PC-9 (cell line): Measurements from ENCODE around the gene METTL17. TPM values are rescaled to one million over a fixed set of nuclear protein-coding genes. Genes with fewer than 3 reads are reported as not detected.

ENCODE experiments used
- BruUV-seq: library from RNA; stranded (reverse); fragments of 400-500 nt; replicated peaks from 2 replicates; lab custom pipeline; 2021; lab: Mats Ljungman, UMichigan
- CTCF ChIA-PET: fragments of 300-600 bp; sonication (Branson Sonifier 250); formaldehyde crosslinking; loops from one replicate; lab custom pipeline; 2022; ENCODE audit warnings: antibody characterized with exemption; lab: Charles Lee
- POLR2A ChIA-PET: fragments of 300-600 bp; sonication (Branson Sonifier 250); formaldehyde crosslinking; loops from one replicate; lab custom pipeline; 2022; ENCODE audit warnings: antibody characterized with exemption; ENCODE audit not compliant: unreplicated experiment; lab: Charles Lee
- DNase-seq, 2 experiments: peaks; one replicate each; pipeline versions ENCODE4 v3.0.0 to v3.0.0-alpha.2; 2015 to 2022; ENCODE audit warnings: mixed read lengths in 1 of 2
- H2AFZ ChIP-seq: fragments of 200-600 bp; sonication (generic); 2 replicates; pipeline ENCODE4 v1.8.1; 2017; ENCODE audit warnings: antibody characterized with exemption
- H3F3A ChIP-seq: fragments of 200-600 bp; sonication (generic); 2 replicates; pipeline ENCODE4 v1.8.1; 2017; ENCODE audit warnings: antibody characterized with exemption, mild to moderate bottlenecking, low read depth; ENCODE audit not compliant: insufficient read depth
- H3K27ac ChIP-seq: fragments of 200-600 bp; sonication (generic); 2 replicates; pipeline ENCODE4 v1.6.1; 2016; ENCODE audit warnings: mixed run types
- H3K27me3 ChIP-seq: fragments of 200-600 bp; sonication (generic); 2 replicates; pipeline ENCODE4 v1.6.1; 2016; ENCODE audit warnings: low read depth, mixed run types; ENCODE audit not compliant: insufficient read depth
- H3K36me3 ChIP-seq: fragments of 200-600 bp; sonication (generic); 2 replicates; pipeline ENCODE4 v1.6.1; 2016; ENCODE audit warnings: low read depth, mixed run types
- H3K4me1 ChIP-seq: fragments of 200-600 bp; sonication (generic); replicated peaks from 2 replicates; pipeline ENCODE4 v1.6.1; 2016; ENCODE audit warnings: mixed run types; ENCODE audit not compliant: insufficient read depth
- H3K4me2 ChIP-seq: fragments of 200-600 bp; sonication (generic); 2 replicates; pipeline ENCODE4 v1.6.1; 2017; ENCODE audit warnings: mixed run types
- H3K4me3 ChIP-seq: fragments of 200-600 bp; sonication (generic); 2 replicates; pipeline ENCODE4 v1.6.1; 2016; ENCODE audit warnings: mixed run types
- H3K79me2 ChIP-seq: fragments of 200-600 bp; sonication (generic); 2 replicates; pipeline ENCODE4 v1.6.1; 2017; ENCODE audit warnings: low read depth, mixed run types
- H3K9me2 ChIP-seq: fragments of 200-600 bp; sonication (generic); 2 replicates; pipeline ENCODE4 v1.8.1; 2017; ENCODE audit warnings: mild to moderate bottlenecking; ENCODE audit not compliant: insufficient read depth
- H3K9me3 ChIP-seq: fragments of 200-600 bp; sonication (generic); 2 replicates; pipeline ENCODE4 v1.8.1; 2016; ENCODE audit warnings: low read depth; ENCODE audit not compliant: insufficient read depth
- H4K20me1 ChIP-seq: fragments of 200-600 bp; sonication (generic); 2 replicates; pipeline ENCODE4 v1.8.1; 2017; ENCODE audit not compliant: insufficient read depth
- EZH2 ChIP-seq: fragments of 200-600 bp; sonication (generic); IDR thresholded peaks from 2 replicates; pipeline ENCODE4 v1.8.0; 2017; ENCODE audit warnings: antibody characterized with exemption, low read depth
- intact Hi-C: fragments of 100-400 bp; cut with micrococcal nuclease; formaldehyde crosslinking; loops from one replicate; pipeline ENCODE4 v1.10.0; 2022; ENCODE audit not compliant: unreplicated experiment
- total RNA-seq: library from RNA; stranded (reverse); gene quantifications from 2 replicates; pipeline ENCODE4 v1.2.3, GENCODE V29; 2021
- TF ChIP-seq, protein P1 (sequence below): fragments of 200-600 bp; sonication (generic); conservative IDR thresholded peaks from 2 replicates; pipeline ENCODE4 v1.6.1; 2017; ENCODE audit warnings: mixed run types, antibody characterized with exemption, mild to moderate bottlenecking, moderate library complexity

Gene METTL17
- total RNA-seq, 1 experiment from 2014 or later: 51.2 TPM

DNA sequence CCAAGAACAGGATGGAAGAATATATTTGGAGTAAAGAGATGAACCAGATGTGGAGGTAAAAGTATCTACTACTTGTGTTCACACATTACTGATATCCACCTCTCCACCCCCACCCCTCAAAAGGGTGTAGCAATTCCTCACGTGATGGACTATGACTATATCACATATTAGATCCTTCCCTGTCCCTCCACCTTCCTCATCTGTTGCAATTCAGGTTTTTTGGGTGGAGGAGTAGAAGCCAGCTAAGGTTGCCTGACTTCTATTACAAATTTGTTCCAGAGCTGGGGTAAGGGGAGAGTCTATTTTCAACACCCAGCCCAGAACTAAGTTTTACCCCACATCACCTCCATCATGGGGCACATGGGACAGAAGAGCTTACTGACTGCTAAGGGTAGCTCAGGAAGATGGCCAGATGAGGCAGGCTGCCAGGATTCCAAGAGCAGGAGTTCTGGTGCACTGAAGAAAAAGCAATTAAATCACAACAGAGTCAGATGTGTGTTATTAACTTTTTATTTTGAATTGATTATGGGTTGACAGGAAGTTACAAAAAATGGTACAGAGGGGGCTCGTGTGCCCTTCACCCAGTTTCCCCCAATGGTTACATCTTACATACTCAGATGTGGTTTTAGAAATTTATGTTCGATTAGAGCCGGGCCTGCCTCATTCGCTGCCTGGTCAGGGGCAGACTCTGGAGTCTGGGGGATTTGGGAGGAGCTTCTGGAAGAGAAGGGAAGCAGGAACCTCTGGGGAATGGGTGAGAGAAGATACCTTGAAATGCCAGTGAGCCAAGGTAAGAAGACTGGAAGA lies 42.7 kb downstream of the METTL17 start:
- Histone ChIP-seq H3K9me2 (no peaks in the 10 kb centered on the region), H3K36me3 (no peaks in the 10 kb centered on the region), H3K4me2 (no peak overlapping the region), H3K4me1 (no peaks in the 10 kb centered on the region), H3K27ac (no peak overlapping the region), H3K79me2 (no peaks in the 10 kb centered on the region), H3K27me3 (no peaks in the 10 kb centered on the region; the same call in 1 of the 2 replicates), H3F3A (no peaks in the 10 kb centered on the region), H3K9me3 (no peaks in the 10 kb centered on the region), H2AFZ (no peak overlapping the region), H4K20me1 (no peaks in the 10 kb centered on the region), H3K4me3 (no peak overlapping the region)
- CTCF ChIA-PET: no interaction called here
- TF ChIP-seq, protein P1, sequence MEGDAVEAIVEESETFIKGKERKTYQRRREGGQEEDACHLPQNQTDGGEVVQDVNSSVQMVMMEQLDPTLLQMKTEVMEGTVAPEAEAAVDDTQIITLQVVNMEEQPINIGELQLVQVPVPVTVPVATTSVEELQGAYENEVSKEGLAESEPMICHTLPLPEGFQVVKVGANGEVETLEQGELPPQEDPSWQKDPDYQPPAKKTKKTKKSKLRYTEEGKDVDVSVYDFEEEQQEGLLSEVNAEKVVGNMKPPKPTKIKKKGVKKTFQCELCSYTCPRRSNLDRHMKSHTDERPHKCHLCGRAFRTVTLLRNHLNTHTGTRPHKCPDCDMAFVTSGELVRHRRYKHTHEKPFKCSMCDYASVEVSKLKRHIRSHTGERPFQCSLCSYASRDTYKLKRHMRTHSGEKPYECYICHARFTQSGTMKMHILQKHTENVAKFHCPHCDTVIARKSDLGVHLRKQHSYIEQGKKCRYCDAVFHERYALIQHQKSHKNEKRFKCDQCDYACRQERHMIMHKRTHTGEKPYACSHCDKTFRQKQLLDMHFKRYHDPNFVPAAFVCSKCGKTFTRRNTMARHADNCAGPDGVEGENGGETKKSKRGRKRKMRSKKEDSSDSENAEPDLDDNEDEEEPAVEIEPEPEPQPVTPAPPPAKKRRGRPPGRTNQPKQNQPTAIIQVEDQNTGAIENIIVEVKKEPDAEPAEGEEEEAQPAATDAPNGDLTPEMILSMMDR: no peak
- TF ChIP-seq EZH2: no peak
- POLR2A ChIA-PET: interaction anchor here (0.6 kb wide), 1 partner anchor 18 kb away, joined by 6 read pairs; no protein-coding TSS in a partner anchor
- DNase-seq: no peak
- no TSS peak for BruUV-seq
- intact Hi-C loops: no loop called here

DNA sequence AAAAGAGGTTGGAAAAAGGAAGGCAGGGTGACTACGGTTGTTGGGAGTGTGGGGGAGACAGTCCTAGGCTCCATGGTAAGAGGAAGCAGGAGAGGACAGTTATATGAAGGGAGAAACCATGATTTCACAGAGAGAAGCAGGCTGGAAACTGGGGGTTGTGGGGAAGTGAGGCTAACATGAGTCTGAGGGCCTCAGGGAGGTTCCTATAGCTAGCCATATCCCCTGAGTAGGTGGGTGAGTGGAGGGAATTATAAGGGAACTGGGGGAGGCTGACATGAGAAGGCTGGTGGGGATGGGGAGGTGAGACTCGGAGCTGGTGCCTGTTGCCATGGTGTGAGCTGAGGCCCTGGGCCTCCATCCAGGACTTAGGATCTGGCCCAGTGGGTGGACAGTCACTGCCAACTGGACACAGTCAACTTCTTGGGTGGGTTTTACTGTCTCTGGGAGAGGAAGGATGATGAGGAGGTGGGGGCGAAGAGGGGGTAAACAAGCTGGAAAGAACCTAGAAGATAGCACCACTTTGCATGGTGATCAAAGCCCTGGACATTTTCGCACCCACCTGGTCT lies 43.4 kb downstream of the METTL17 start:
- Histone ChIP-seq H4K20me1 (no peaks in the 10 kb centered on the region), H3K27me3 (no peaks in the 10 kb centered on the region; the same call in 1 of the 2 replicates), H2AFZ (no peak overlapping the region), H3K9me3 (no peaks in the 10 kb centered on the region), H3K4me2 (no peak overlapping the region), H3K9me2 (no peaks in the 10 kb centered on the region), H3K27ac (no peak overlapping the region), H3F3A (no peaks in the 10 kb centered on the region), H3K79me2 (no peaks in the 10 kb centered on the region), H3K4me3 (no peak overlapping the region), H3K4me1 (no peaks in the 10 kb centered on the region), H3K36me3 (no peaks in the 10 kb centered on the region)
- POLR2A ChIA-PET: no interaction called here
- no peak for TF ChIP-seq EZH2
- TF ChIP-seq, protein P1: no peak
- CTCF ChIA-PET: no interaction called here
- intact Hi-C loops: no loop called here
- DNase-seq: no peak
- BruUV-seq: no TSS peak

DNA sequence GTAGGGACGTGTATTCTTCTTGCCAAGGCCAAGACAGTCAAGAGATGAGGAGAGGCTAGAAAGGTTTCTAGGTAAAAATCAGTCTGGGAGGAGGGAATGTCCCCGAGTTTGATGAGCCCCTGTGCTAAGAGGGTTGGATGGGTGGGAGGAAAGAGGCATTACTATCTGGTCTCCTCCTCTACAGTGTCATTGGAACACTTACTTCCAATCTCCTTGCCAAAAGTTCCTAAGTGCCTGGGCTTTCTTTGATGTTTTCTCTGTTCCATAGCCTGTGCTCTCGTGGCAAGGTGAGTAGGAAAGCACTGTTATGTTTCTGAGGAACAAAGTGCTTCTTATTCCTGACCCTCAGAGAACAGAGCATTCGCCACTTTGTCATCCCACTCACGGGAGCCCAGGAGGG lies 44.9 kb downstream of the METTL17 start, which contains the start of gene RNASE13:
Gene RNASE13, minus strand, starts transcription at position 101 of the 400 bp plus-strand sequence. CDS start 519 bp downstream, outside the sequence.
- intact Hi-C loops: no loop called here
- H3K9me2 ChIP-seq: no peaks in the 10 kb centered on the region
- TF ChIP-seq EZH2: no peak
- TF ChIP-seq, protein P1: no peak
- POLR2A ChIA-PET: no interaction called here
- CTCF ChIA-PET: interaction anchor here (0.6 kb wide), 1 partner anchor 73 kb away, joined by 10 read pairs; no protein-coding TSS in a partner anchor
- H3F3A ChIP-seq: no peaks in the 10 kb centered on the region
- H4K20me1 ChIP-seq: no peaks in the 10 kb centered on the region
- no peaks in the 10 kb centered on the region for H3K9me3 ChIP-seq
- no TSS peak for BruUV-seq
- H3K79me2 ChIP-seq: no peaks in the 10 kb centered on the region
- no peaks in the 10 kb centered on the region for H3K36me3 ChIP-seq
- no peak within 1 kb of the TSS for H3K4me3 ChIP-seq
- H3K4me2 ChIP-seq: no peak within 1 kb of the TSS
- no peak within 1 kb of the TSS for H3K27ac ChIP-seq
- H3K27me3 ChIP-seq: no peaks in the 10 kb centered on the region; the same call in 1 of the 2 replicates
- no peaks in the 10 kb centered on the region for H3K4me1 ChIP-seq
- H2AFZ ChIP-seq: no peak within 1 kb of the TSS
- no peak for DNase-seq
